ENCODE data around the gene CACNA1E.
"Not testable (repeated sequence)": the region's sequence is repeated elsewhere in the genome, so short reads cannot be mapped to it uniquely, and the experiment has no call there.

Gene CACNA1E

DNA sequence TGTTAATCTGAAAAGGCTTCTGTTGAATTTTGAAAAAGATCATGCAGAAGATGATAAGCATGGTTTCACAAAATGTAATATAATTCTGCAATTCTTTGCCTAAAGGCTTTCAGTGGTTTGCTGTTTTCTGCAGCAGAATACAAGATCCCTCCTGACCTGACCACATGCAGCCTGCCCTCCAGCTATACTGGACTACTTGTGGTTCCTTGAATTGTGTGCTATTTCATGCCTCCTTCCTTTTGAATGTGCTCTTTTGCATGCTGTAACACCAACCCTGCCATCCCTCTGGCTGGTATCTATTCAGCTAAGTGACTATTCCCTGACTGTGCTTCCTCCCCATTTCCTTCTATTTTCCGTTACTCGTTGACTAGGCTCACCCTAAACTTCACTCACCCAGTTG, 55.5 kb downstream of the CACNA1E start:
- ChIA-PET POLR2A (ENCODE audit: low non-redundant PET) (no interaction called here), CTCF (no interaction called here)
- H3K27ac ChIP-seq = no peak overlapping the region
- TF ChIP-seq, protein P1, sequence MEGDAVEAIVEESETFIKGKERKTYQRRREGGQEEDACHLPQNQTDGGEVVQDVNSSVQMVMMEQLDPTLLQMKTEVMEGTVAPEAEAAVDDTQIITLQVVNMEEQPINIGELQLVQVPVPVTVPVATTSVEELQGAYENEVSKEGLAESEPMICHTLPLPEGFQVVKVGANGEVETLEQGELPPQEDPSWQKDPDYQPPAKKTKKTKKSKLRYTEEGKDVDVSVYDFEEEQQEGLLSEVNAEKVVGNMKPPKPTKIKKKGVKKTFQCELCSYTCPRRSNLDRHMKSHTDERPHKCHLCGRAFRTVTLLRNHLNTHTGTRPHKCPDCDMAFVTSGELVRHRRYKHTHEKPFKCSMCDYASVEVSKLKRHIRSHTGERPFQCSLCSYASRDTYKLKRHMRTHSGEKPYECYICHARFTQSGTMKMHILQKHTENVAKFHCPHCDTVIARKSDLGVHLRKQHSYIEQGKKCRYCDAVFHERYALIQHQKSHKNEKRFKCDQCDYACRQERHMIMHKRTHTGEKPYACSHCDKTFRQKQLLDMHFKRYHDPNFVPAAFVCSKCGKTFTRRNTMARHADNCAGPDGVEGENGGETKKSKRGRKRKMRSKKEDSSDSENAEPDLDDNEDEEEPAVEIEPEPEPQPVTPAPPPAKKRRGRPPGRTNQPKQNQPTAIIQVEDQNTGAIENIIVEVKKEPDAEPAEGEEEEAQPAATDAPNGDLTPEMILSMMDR (conservative IDR thresholded peaks at IDR 0.05; ENCODE audit: low read depth) = no peak
- no peak for DNase-seq (ENCODE audit: low spot score)

DNA sequence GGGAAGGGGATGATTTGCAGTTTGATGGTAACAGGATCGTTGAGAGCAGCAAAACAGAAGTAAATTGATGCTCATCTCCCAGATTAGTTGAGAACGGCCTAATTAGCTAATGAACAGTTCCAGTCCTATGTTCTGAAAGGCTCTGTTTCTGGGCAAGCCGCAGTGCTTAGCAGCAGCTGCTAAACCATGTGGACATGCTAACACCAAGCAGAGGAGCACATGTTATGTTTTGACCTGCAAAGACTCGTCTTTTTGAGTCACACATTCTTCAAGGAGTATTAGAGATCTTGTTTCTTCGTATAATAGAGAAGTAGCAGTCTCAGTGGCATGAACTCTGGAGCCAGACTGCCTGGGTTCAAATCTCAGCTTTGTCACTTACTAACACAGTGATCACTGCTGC, 58.1 kb downstream of the CACNA1E start:
- ChIA-PET POLR2A (ENCODE audit: low non-redundant PET) (no interaction called here), CTCF (interaction anchor here (0.6 kb wide), 1 partner anchor 34 kb away, joined by 4 read pairs; no protein-coding TSS in a partner anchor)
- DNase-seq (ENCODE audit: low spot score) = peak; percentile 57
- TF ChIP-seq, protein P1 (conservative IDR thresholded peaks at IDR 0.05; ENCODE audit: low read depth) = no peak
- H3K27ac ChIP-seq = no peak overlapping the region

DNA sequence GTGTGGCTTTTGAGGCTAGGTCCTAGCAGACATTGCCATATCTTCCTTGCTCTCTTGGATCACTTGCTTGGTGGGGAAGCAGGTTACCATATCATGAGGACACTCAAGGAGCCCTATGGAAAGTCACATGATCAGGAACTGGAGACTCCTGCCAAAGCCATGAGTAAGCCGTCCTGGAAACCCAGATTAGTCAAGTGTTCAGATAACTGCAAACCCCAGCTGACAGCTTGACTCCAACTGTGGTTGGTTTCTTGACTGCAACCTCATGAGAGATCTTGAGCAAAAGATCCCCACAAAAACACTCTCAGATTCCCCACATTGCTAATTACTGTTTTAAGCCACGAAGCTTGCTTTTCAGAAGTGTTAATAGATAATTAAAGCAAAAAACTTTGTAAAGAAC, 58.6 kb downstream of the CACNA1E start:
- ChIA-PET POLR2A (ENCODE audit: low non-redundant PET) (no interaction called here), CTCF (no interaction called here)
- DNase-seq (ENCODE audit: low spot score) = peak; percentile 30
- H3K27ac ChIP-seq = no peak overlapping the region
- TF ChIP-seq, protein P1 (conservative IDR thresholded peaks at IDR 0.05; ENCODE audit: low read depth) = no peak

DNA sequence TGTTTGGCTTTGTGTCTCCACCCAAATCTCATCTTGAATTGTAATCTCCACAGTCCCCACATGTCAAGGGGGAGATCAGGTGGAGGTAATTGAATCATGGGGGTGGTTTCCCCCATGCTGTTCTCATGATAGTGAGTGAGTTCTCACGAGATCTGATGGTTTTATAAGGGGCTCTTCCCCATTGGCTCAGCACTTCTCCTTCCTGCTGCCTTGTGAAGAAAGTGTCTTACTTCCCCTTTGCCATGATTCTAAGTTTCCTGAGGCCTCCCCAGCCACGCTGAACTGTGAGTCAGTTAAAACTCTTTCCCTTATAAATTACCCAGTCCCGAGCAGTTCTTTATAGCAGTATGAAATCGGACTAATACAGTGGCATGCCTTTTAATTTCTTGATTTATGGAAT, 59.1 kb downstream of the CACNA1E start:
- POLR2A ChIA-PET (ENCODE audit: low non-redundant PET); CTCF ChIA-PET; H3K27ac ChIP-seq; DNase-seq (ENCODE audit: low spot score): not testable (repeated sequence)

DNA sequence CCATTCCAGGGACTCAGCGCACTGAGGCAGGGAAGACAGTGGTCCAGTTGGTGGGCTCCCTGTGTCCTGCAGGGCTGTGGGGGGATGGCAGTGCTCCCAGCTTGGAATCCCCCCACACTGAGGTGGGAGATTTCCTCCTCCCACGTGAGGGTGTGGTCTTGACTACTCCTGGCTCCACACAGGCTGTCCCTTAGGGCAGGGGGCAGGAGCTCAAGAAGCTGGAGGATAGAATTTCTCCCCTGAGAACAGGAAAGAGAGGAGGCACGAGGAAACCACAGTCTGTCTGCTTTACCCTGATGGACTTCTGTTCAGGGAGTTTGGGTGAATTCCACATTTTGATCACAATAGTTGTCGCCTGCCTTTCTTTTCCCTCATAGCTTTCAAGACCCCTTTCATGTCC, 62.1 kb downstream of the CACNA1E start:
- POLR2A ChIA-PET (ENCODE audit: low non-redundant PET) = no interaction called here
- TF ChIP-seq, protein P1 (conservative IDR thresholded peaks at IDR 0.05; ENCODE audit: low read depth) = no peak
- no peak overlapping the region for H3K27ac ChIP-seq
- no peak for DNase-seq (ENCODE audit: low spot score)
- CTCF ChIA-PET = no interaction called here

DNA sequence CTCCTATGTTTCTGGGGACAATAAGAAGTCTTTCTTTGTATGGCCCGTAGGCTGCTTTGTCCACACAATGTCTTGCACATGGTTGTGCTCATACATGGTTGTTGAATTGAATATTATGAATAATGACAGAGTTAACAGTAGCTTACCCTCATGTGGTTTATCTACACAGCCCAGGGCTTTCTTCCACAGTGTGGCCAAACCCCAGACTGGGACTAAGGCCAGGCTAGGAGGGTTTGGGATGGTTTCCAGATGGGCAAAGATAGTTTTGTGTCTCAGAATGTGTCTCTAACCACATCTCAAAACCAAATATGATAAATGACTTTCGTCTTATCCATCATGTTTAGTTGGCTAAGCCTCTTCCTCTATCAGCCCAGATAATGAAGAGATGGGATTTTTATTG, 65.2 kb downstream of the CACNA1E start:
- ChIA-PET POLR2A (ENCODE audit: low non-redundant PET) (no interaction called here), CTCF (interaction anchor here (0.7 kb wide), 1 partner anchor 21 kb away, joined by 3 read pairs; no protein-coding TSS in a partner anchor)
- H3K27ac ChIP-seq = no peak overlapping the region
- TF ChIP-seq, protein P1 (conservative IDR thresholded peaks at IDR 0.05; ENCODE audit: low read depth) = no peak
- DNase-seq (ENCODE audit: low spot score) = no peak

DNA sequence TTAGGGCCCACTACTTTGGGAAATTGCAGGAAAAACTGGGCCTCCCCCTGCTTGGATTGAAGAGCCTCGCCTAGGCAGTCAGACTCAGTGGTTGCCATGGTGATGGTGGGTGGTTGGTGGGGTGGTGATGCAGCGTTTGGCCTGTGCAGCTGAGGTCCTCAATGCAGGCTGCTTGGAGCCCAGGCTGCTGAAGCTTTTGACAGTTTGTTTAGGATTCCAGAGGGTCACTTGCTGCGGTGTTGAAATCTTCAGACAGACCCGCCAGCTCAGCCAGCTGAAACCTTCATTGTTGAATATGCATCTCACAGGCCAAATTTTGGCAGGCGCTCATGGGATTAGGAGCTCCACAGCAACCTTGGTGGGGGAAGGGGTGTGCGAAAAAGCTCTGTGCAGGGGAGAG, 67.9 kb downstream of the CACNA1E start:
- H3K27ac ChIP-seq = no peak overlapping the region
- ChIA-PET CTCF (interaction anchor here (1.0 kb wide), 1 partner anchor 36 kb away, joined by 3 read pairs; no protein-coding TSS in a partner anchor), POLR2A (ENCODE audit: low non-redundant PET) (no interaction called here)
- TF ChIP-seq, protein P1 (conservative IDR thresholded peaks at IDR 0.05; ENCODE audit: low read depth) = no peak
- DNase-seq (ENCODE audit: low spot score) = no peak
